HG03060 (cell line): ENCODE results near the gene H3-3A.
"Not testable (repeated sequence)": the region's sequence is repeated elsewhere in the genome, so short reads cannot be mapped to it uniquely, and the experiment has no call there.

Source experiments
- ATAC-seq: cut with Tn5 transposase; IDR thresholded peaks from one replicate; pipeline ENCODE4 v1.9.1; 2021; ENCODE audit warnings: low read depth, moderate number of reproducible peaks; ENCODE audit not compliant: unreplicated experiment

Gene H3-3A

DNA sequence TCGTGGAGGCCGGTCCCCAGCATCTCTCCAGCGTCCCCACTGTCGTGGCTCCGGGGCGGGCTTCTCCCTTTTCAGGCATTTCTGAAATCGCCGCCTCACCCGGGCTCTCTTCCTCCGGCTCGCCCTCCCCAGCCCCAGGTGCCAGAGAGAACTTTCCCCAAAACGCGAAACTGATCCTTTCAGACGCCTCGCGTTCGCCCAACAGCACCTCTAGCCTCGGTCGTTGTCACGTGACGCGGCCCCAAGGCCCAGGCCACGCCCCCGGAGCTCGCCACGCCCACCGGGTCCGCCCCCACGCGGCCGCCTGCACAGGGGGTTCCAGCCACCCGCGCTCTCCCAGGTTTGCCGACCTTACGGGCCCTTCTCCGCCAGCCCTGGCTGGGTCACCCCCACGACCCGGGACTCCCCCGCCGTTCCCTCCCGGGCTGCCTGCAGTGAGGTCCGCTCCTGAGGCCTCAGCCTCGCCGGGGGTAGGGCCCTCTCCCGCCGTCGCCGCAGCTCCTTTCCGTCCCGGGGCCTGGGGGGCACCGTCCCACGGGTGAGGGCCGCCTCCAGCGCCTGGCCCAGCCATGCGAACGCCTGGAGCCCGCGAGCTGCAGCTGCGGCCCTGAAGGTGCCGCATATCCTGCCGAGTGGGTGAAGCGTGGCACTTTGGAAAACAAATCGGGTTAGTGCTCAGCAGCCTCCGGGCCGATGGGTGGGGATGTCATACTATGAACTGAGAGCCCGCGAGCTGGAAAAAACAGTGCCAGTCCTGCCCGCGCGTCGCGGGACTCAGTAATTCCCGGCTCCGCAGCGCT, 21.0 kb downstream of the H3-3A start:
- ATAC-seq = peak; percentile 60

DNA sequence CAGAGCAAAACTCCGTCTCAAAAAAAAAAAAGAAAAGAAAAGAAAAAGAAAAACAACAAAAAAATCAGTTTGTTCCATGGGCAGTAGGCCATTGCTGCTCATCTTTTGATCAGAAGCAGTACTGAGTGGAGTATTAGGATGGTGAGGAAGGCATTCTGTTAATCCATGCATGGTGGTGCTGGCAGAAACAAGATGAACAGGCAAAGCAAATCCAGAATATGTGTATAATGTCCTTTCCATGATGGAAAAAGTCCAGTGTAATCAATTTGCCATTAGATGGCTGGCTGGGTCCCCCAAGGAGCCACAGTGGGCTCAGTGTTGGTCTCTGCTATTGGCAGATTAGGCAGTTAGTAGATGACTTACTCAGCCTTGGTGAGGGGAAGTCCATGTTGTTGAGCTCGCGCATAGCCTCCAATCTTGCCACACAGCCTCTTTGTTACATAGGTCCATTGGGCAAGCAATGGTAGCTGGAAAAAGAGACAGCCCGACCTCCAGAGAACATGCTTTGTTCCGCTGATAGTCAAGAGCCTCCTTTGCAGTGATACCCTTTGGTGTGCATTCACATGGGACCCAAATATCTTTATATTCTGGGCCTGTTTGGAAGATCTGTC, 23.3 kb downstream of the H3-3A start:
- no peak for ATAC-seq

GRCh38 chr1:226086776-226087175, 24.3 kb downstream of the H3-3A start:
- ATAC-seq = no peak

- ATAC-seq = no peak
Observed at GRCh38 chr1:226091461-226091860, 28.9 kb downstream of the H3-3A start.

- not testable (repeated sequence) for ATAC-seq
Observed at GRCh38 chr1:226092048-226092820, 29.7 kb downstream of the H3-3A start.

DNA sequence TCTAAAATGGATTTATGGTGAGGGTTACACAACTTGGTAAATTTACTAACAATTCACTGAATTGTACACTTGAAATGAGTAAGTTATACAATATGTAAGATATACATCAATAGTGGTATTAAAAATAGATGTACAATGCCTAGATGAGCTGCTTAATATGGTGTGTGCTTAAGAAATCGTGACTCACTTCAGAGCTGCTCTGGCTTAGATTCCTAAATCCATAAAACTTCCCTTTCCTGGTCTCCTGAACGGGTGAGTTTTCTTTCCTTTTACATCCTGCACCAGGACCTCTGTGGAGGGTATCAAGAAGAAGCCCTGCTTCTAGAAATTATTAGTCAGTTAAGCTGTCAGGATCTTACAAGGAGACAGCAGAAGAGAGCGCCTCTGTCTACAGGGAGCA, 30.4 kb downstream of the H3-3A start:
- no peak for ATAC-seq

DNA sequence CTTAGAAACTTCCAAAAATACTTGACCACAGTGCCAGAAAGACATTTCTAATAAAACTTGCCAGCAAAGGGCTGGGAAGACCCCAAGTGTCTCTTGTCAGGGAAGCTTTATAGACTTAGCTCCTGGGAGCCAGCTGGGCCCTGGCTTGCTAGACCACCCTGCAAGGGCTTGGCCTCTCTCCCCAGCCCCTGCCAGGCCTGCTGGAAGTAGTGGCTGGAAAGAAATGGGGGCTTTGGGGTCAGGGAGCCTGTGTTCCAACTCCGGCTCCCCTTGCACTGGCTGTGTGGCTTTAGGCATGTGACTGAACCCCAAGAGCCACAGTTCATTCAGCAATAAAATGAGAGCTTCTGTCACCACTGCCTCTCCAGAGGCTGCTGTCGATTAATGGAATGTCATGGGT, 31.1 kb downstream of the H3-3A start:
- ATAC-seq = no peak

DNA sequence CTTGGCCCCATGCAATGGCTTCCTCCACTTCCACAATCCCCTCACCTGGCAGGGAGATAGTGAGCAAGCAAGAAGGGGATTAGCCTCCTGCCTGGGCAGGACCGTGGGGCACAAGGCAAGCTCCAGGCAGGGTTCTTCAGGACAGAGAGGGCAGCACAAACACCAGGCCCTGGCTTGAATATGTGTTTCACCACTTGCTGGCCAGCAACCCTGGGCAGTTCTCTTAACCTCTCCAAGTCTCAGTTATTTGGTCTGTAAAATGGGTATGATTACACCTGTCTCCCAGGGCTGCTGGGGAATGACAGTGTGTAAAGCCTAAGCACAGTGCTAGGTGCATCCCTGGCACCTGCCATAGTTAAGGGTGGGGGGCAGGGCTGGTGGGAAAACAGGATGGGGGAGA, 31.9 kb downstream of the H3-3A start:
- ATAC-seq = no peak

DNA sequence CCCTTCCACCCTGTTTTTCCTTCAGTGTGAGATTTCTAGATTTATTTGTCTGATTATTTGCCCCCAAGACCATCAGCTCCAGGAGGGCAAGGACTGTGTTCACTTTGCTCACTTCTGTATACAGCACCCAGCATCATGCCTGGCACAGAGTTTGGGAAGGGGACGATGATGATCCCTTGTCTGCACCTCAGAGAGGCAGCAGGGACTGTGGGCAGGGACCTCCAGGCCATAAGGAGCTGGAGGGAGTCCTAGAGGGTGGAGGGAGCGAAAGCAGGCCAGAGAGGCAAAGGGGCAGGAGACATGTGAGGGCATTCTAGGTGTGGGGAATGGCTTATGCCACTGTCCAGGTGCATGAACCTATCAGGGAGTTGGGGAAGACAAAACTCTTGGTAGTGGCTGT, 32.8 kb downstream of the H3-3A start:
- no peak for ATAC-seq

- ATAC-seq = no peak
Observed at GRCh38 chr1:226097866-226098625, 35.5 kb downstream of the H3-3A start.

- ATAC-seq = no peak
Observed at GRCh38 chr1:226098870-226099835, 36.6 kb downstream of the H3-3A start.

GRCh38 chr1:226100436-226101391, 38.2 kb downstream of the H3-3A start:
- ATAC-seq = no peak

GRCh38 chr1:226104671-226105121, 42.2 kb downstream of the H3-3A start:
- ATAC-seq = no peak

GRCh38 chr1:226107471-226108460, 45.2 kb downstream of the H3-3A start:
- no peak for ATAC-seq

- no peak for ATAC-seq
Observed at GRCh38 chr1:226108935-226109828, 46.7 kb downstream of the H3-3A start.

- peak; percentile 37 for ATAC-seq
Observed at GRCh38 chr1:226109829-226110248, 47.3 kb downstream of the H3-3A start.
